Measurements from ENCODE around the gene MRPS33. TPM values are rescaled to one million over a fixed set of nuclear protein-coding genes. Genes with fewer than 3 reads are reported as not detected.

Gene MRPS33
- total and polyA plus RNA-seq, 2 of the 13 experiments (the other 11 are each of a cell fraction or from before 2014, with no cell fraction given) = 50.9 to 91.0 TPM

GRCh38 chr7:140990193-140990962 lies 24.4 kb downstream of the MRPS33 start (continued):
- TF ChIP-seq DZIP1 (CRISPR knock-in tag; IDR thresholded peaks at IDR 0.05) (no peak), GTF3A (CRISPR knock-in tag; conservative IDR thresholded peaks at IDR 0.05) (no peak), SP4 (CRISPR knock-in tag; IDR thresholded peaks at IDR 0.05) (no peak), REPIN1 (CRISPR knock-in tag; IDR thresholded peaks at IDR 0.05; ENCODE audit: borderline replicate concordance, low read depth) (no peak), FOSL2 (CRISPR knock-in tag; IDR thresholded peaks at IDR 0.05) (peak; percentile 88), MAX (IDR thresholded peaks at IDR 0.05) (no peak), AHDC1 (CRISPR knock-in tag; IDR thresholded peaks at IDR 0.05; ENCODE audit: borderline replicate concordance) (no peak), PRMT3 (CRISPR knock-in tag; IDR thresholded peaks at IDR 0.05; ENCODE audit: borderline replicate concordance, low read depth) (no peak), ZNF772 (CRISPR knock-in tag; IDR thresholded peaks at IDR 0.05) (no peak), SNAI1 (CRISPR knock-in tag; IDR thresholded peaks at IDR 0.05; ENCODE audit: borderline replicate concordance) (no peak), ZNF567 (CRISPR knock-in tag; IDR thresholded peaks at IDR 0.05; ENCODE audit: borderline replicate concordance) (no peak), RARA (CRISPR knock-in tag; IDR thresholded peaks at IDR 0.05) (peak; percentile 53), ZNF709 (CRISPR knock-in tag; IDR thresholded peaks at IDR 0.05) (no peak), TCF7L2 (IDR thresholded peaks at IDR 0.05; ENCODE audit: low read depth, low read length) (no peak), SAP130 (CRISPR knock-in tag; IDR thresholded peaks at IDR 0.05; ENCODE audit: low read depth) (peak; percentile 38; the same call in 1 of the 2 replicates), GPN1 (CRISPR knock-in tag; IDR thresholded peaks at IDR 0.05; ENCODE audit: borderline replicate concordance) (no peak), HOXD1 (CRISPR knock-in tag; IDR thresholded peaks at IDR 0.05) (no peak)
- TF ChIP-seq, protein P1, sequence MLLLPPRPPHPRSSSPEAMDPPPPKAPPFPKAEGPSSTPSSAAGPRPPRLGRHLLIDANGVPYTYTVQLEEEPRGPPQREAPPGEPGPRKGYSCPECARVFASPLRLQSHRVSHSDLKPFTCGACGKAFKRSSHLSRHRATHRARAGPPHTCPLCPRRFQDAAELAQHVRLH (CRISPR knock-in tag; IDR thresholded peaks at IDR 0.05; ENCODE audit: borderline replicate concordance, low read depth) = no peak
- TF ChIP-seq, protein P2, sequence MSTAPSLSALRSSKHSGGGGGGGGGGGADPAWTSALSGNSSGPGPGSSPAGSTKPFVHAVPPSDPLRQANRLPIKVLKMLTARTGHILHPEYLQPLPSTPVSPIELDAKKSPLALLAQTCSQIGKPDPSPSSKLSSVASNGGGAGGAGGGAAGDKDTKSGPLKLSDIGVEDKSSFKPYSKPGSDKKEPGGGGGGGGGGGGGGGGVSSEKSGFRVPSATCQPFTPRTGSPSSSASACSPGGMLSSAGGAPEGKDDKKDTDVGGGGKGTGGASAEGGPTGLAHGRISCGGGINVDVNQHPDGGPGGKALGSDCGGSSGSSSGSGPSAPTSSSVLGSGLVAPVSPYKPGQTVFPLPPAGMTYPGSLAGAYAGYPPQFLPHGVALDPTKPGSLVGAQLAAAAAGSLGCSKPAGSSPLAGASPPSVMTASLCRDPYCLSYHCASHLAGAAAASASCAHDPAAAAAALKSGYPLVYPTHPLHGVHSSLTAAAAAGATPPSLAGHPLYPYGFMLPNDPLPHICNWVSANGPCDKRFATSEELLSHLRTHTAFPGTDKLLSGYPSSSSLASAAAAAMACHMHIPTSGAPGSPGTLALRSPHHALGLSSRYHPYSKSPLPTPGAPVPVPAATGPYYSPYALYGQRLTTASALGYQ (CRISPR knock-in tag; IDR thresholded peaks at IDR 0.05) = no peak

Data from HepG2 (cell line).